CD14-positive monocyte (primary cell): ENCODE results near the gene ABCA10. TPM values are rescaled to one million over a fixed set of nuclear protein-coding genes. Genes with fewer than 3 reads are reported as not detected.

Source experiments
- DNase-seq, 3 donors: peaks; one replicate each; pipeline ENCODE4 v3.0.0-alpha.2; 2011 to 2022
- H2AFZ ChIP-seq: 2 replicates; pipeline ENCODE4 v1.6.0; 2012; ENCODE audit warnings: mild to moderate bottlenecking, low read depth, low read length, inconsistent platforms; ENCODE audit not compliant: insufficient read depth, poor library complexity, severe bottlenecking
- H3K27ac ChIP-seq, 2 donors: 1 replicate in 1 of 2; 2 replicates in 1 of 2; pipeline ENCODE4 v1.5.1; 2012 to 2013; ENCODE audit warnings: low read length in 2 of 2, control low read depth in 1 of 2, inconsistent platforms in 1 of 2, low read depth in 1 of 2, mild to moderate bottlenecking in 1 of 2
- H3K27me3 ChIP-seq, 2 donors: one replicate each; pipeline versions ENCODE4 v1.6.0 to v1.6.1; 2011 to 2013; ENCODE audit warnings: low read length in 2 of 2; ENCODE audit not compliant: control insufficient read depth in 2 of 2, insufficient read depth in 2 of 2
- H3K36me3 ChIP-seq, 2 donors: replicated peaks in 1 of 2; 1 replicate in 1 of 2; 2 replicates in 1 of 2; pipeline versions ENCODE4 v1.5.1 to v1.6.1; 2012 to 2013; ENCODE audit warnings: low read length in 2 of 2, control low read depth in 1 of 2, inconsistent platforms in 1 of 2, mild to moderate bottlenecking in 1 of 2; ENCODE audit not compliant: insufficient read depth in 2 of 2, control insufficient read depth in 1 of 2
- H3K4me1 ChIP-seq, 2 donors: 1 replicate in 1 of 2; 2 replicates in 1 of 2; pipeline versions ENCODE4 v1.5.1 to v1.6.1; 2012 to 2013; ENCODE audit warnings: low read length in 2 of 2, control low read depth in 1 of 2, inconsistent platforms in 1 of 2, mild to moderate bottlenecking in 1 of 2, moderate library complexity in 1 of 2; ENCODE audit not compliant: insufficient read depth in 2 of 2, control insufficient read depth in 1 of 2
- H3K4me2 ChIP-seq: replicated peaks from 2 replicates; pipeline ENCODE3; 2012; ENCODE audit warnings: low read length, moderate library complexity, mild to moderate bottlenecking; ENCODE audit not compliant: poor library complexity, severe bottlenecking; ENCODE audit errors: extremely low read depth
- H3K4me3 ChIP-seq, 3 experiments: fragments of 200-600 bp in 1 of 3; sonication (generic) in 1 of 3; replicated peaks in 1 of 3; 1 replicate in 2 of 3; 2 replicates in 1 of 3; pipeline ENCODE4 v1.5.1; 2011 to 2013; ENCODE audit warnings: low read length in 3 of 3, mild to moderate bottlenecking in 3 of 3, control low read depth in 2 of 3, low read depth in 2 of 3, inconsistent platforms in 1 of 3, moderate library complexity in 1 of 3
- H3K79me2 ChIP-seq: 2 replicates; pipeline ENCODE4 v1.6.0; 2012; ENCODE audit warnings: mild to moderate bottlenecking, control low read depth, inconsistent platforms, low read length, moderate library complexity; ENCODE audit not compliant: insufficient read depth
- H3K9ac ChIP-seq: 2 replicates; pipeline ENCODE4 v1.6.0; 2017; ENCODE audit warnings: low read length, mild to moderate bottlenecking; ENCODE audit not compliant: insufficient read depth, poor library complexity, severe bottlenecking
- H3K9me3 ChIP-seq, 2 donors: replicated peaks in 1 of 2; 1 replicate in 1 of 2; 2 replicates in 1 of 2; pipeline versions ENCODE4 v1.5.1 to v1.6.1; 2012 to 2013; ENCODE audit warnings: low read length in 2 of 2, control low read depth in 1 of 2; ENCODE audit not compliant: control insufficient read depth in 1 of 2, insufficient read depth in 1 of 2
- H4K20me1 ChIP-seq: 2 replicates; pipeline ENCODE4 v1.6.0; 2012; ENCODE audit warnings: mild to moderate bottlenecking, low read length, control low read depth, moderate library complexity; ENCODE audit not compliant: insufficient read depth
- H3K27ac Mint-ChIP-seq, 7 donors: one replicate each; pipeline ENCODE4 v1.8.0; 2020; ENCODE audit warnings: mild to moderate bottlenecking in 7 of 7, mixed read lengths in 7 of 7, moderate library complexity in 6 of 7, inconsistent platforms in 2 of 7
- H3K27me3 Mint-ChIP-seq, 3 donors: one replicate each; pipeline ENCODE4 v1.8.0; 2021 to 2022; ENCODE audit warnings: low read depth in 3 of 3, mild to moderate bottlenecking in 3 of 3, mixed read lengths in 3 of 3, moderate library complexity in 3 of 3, inconsistent platforms in 1 of 3
- H3K36me3 Mint-ChIP-seq, 2 donors: one replicate each; pipeline ENCODE4 v1.8.0; 2020; ENCODE audit warnings: mixed read lengths in 2 of 2, inconsistent platforms in 1 of 2, mild to moderate bottlenecking in 1 of 2
- H3K4me1 Mint-ChIP-seq: one replicate; pipeline ENCODE4 v1.8.0; 2020; ENCODE audit warnings: mild to moderate bottlenecking, mixed read lengths
- H3K4me3 Mint-ChIP-seq, 2 donors: one replicate each; pipeline ENCODE4 v1.8.0; 2020; ENCODE audit warnings: mild to moderate bottlenecking in 2 of 2, mixed read lengths in 2 of 2, moderate library complexity in 1 of 2
- H3K9me3 Mint-ChIP-seq, 7 donors: one replicate each; pipeline ENCODE4 v1.8.0; 2020 to 2022; ENCODE audit warnings: mixed read lengths in 7 of 7, mild to moderate bottlenecking in 6 of 7, moderate library complexity in 6 of 7, inconsistent platforms in 2 of 7
- CTCF ChIP-seq: fragments of 200-600 bp; IDR thresholded peaks from one replicate; pipeline ENCODE4 v1.8.0; 2022; ENCODE audit warnings: antibody characterized with exemption, mild to moderate bottlenecking
- WGBS: methylation state at CpG from one replicate; pipeline ENCODE4 v1.1.5; 2013; ENCODE audit warnings: missing lambda C conversion rate; ENCODE audit not compliant: insufficient coverage; 5-methylcytosine and 5-hydroxymethylcytosine counted together
- intact Hi-C, 2 donors: fragments of 100-400 bp; cut with micrococcal nuclease; formaldehyde crosslinking; loops; one replicate each; pipeline versions ENCODE4 v1.15.0 to v1.15.1; 2023
- polyA plus RNA-seq, 3 donors: library from polyadenylated mRNA; depleted of rRNA in 1 of 3; unstranded in 2 of 3; stranded (reverse) in 1 of 3; fragments of 300-500 nt in 2 of 3; fragments of >200 nt in 1 of 3; fragmentation: Illumina TruSeq in 2 of 3; gene quantifications; 1 replicate in 2 of 3; 2 replicates in 1 of 3; pipeline ENCODE4 v1.2.3, GENCODE V29; 2012 to 2021

ABCA10 gene
- polyA plus RNA-seq, 3 donors = 0.08 to 0.13 TPM; not detected in 1

- Histone ChIP-seq H3K27ac (no peak overlapping the region), H3K9me3 (no peaks in the 10 kb centered on the region), H2AFZ (no peak overlapping the region), H4K20me1 (no peaks in the 10 kb centered on the region), H3K4me1 (no peaks in the 10 kb centered on the region), H3K4me3 (no peak overlapping the region), H3K9ac (no peak overlapping the region), H3K36me3 (no peaks in the 10 kb centered on the region), H3K4me2 (no peak overlapping the region), H3K79me2 (no peaks in the 10 kb centered on the region), H3K27me3 (no peaks in the 10 kb centered on the region)
- no CpG with 5 or more reads among the region's 1 CpG for WGBS
- TF ChIP-seq CTCF = no peak
- DNase-seq = no peak
- H3K4me1 Mint-ChIP-seq = peaks cover 5% of the 10 kb centered on the region
- no peaks in the 10 kb centered on the region for H3K36me3 Mint-ChIP-seq
- H3K9me3 Mint-ChIP-seq = peaks cover 0 to 4% (median 3%) of the 10 kb centered on the region in 7 donors
- H3K4me3 Mint-ChIP-seq = no peak overlapping the region
- intact Hi-C loops = no loop called here
- H3K27me3 Mint-ChIP-seq = peaks cover 0 to 2% (median 0%) of the 10 kb centered on the region in 3 donors
- H3K27ac Mint-ChIP-seq = peak overlapping the region in 1 of 7 donors; percentile 53
Measured at GRCh38 chr17:69220098-69220497, 8.5 kb downstream of the ABCA10 start.

GRCh38 chr17:69218986-69219385, 9.6 kb downstream of the ABCA10 start:
- WGBS = no CpG with 5 or more reads among the region's 3 CpGs
- intact Hi-C loops = no loop called here
- Histone ChIP-seq H3K4me1 (no peaks in the 10 kb centered on the region), H3K4me3 (no peak overlapping the region), H3K4me2 (no peak overlapping the region), H2AFZ (no peak overlapping the region), H3K27ac (no peak overlapping the region), H3K79me2 (no peaks in the 10 kb centered on the region), H3K27me3 (no peaks in the 10 kb centered on the region), H3K36me3 (no peaks in the 10 kb centered on the region), H4K20me1 (no peaks in the 10 kb centered on the region), H3K9me3 (peaks cover 0 to 4% of the 10 kb centered on the region in 2 donors), H3K9ac (no peak overlapping the region)
- no peak for TF ChIP-seq CTCF
- H3K4me3 Mint-ChIP-seq = no peak overlapping the region
- H3K27me3 Mint-ChIP-seq = peaks cover 0 to 2% (median 0%) of the 10 kb centered on the region in 3 donors
- DNase-seq = no peak
- H3K4me1 Mint-ChIP-seq = peaks cover 5% of the 10 kb centered on the region
- no peak overlapping the region for H3K27ac Mint-ChIP-seq
- no peaks in the 10 kb centered on the region for H3K36me3 Mint-ChIP-seq
- H3K9me3 Mint-ChIP-seq = peaks cover 0 to 8% (median 3%) of the 10 kb centered on the region in 7 donors
